SIG-M5 treated with dmso at 0.1 percent for 504 hours (cell line): ENCODE results near the gene OSBP2.

Source experiments
- DNase-seq: peaks from one replicate; lab custom pipeline; 2025; ENCODE audit not compliant: unreplicated experiment; lab: John Stamatoyannopoulos, UW

The OSBP2 gene, protein sequence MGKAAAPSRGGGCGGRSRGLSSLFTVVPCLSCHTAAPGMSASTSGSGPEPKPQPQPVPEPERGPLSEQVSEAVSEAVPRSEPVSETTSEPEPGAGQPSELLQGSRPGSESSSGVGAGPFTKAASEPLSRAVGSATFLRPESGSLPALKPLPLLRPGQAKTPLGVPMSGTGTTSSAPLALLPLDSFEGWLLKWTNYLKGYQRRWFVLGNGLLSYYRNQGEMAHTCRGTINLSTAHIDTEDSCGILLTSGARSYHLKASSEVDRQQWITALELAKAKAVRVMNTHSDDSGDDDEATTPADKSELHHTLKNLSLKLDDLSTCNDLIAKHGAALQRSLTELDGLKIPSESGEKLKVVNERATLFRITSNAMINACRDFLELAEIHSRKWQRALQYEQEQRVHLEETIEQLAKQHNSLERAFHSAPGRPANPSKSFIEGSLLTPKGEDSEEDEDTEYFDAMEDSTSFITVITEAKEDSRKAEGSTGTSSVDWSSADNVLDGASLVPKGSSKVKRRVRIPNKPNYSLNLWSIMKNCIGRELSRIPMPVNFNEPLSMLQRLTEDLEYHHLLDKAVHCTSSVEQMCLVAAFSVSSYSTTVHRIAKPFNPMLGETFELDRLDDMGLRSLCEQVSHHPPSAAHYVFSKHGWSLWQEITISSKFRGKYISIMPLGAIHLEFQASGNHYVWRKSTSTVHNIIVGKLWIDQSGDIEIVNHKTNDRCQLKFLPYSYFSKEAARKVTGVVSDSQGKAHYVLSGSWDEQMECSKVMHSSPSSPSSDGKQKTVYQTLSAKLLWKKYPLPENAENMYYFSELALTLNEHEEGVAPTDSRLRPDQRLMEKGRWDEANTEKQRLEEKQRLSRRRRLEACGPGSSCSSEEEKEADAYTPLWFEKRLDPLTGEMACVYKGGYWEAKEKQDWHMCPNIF

DNA sequence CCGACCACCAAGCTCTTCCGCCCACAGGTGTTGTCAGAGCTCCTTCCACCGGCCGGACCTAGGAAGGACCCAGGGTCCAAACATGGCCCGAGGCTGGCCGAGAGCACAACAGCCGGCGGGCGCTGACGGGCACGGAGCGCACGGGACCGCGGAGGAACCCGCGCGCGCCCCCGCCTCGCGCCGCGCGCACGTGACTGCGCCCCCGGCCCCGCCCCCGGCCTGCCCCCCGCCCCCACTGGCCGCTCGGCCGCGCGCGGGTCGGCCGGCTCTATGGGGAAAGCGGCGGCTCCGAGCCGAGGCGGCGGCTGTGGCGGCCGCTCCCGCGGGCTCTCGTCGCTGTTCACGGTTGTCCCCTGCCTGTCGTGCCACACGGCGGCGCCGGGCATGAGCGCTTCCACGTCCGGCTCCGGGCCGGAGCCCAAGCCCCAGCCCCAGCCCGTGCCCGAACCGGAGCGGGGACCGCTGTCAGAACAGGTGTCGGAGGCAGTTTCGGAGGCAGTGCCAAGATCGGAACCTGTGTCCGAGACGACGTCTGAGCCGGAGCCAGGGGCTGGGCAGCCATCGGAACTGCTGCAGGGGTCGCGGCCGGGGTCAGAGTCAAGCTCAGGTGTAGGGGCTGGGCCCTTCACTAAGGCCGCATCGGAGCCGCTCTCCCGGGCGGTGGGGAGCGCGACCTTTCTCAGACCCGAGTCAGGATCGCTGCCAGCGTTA is at the start of gene OSBP2:
OSBP2 (plus strand) TSS at position 235 of the 711 bp plus-strand sequence; CDS start at position 271, 36 bp downstream.
- no peak for DNase-seq

DNA sequence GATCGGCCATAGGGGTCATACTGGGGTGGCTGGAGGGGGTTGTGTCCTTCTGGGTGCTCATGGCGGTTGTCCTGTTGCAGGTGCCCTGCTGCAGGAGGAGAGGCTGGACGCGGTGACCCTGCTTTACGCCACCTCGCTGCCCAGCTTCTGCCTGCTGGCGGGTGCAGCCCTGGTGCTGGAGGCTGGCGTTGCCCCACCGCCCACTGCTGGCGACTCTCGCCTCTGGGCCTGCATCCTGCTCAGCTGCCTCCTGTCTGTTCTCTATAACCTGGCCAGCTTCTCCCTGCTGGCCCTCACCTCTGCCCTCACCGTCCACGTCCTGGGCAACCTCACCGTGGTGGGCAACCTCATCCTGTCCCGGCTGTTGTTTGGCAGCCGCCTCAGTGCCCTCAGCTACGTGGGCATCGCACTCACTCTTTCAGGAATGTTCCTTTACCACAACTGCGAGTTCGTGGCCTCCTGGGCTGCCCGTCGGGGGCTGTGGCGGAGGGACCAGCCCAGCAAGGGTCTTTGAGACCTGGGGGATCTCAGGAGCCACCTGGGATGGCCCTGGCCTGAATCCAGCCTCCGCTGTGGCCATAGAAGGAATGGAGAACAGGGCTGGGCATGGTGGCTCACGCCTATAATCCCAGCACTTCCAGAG is 48.0 kb upstream of the OSBP2 start:
- no peak for DNase-seq

DNA sequence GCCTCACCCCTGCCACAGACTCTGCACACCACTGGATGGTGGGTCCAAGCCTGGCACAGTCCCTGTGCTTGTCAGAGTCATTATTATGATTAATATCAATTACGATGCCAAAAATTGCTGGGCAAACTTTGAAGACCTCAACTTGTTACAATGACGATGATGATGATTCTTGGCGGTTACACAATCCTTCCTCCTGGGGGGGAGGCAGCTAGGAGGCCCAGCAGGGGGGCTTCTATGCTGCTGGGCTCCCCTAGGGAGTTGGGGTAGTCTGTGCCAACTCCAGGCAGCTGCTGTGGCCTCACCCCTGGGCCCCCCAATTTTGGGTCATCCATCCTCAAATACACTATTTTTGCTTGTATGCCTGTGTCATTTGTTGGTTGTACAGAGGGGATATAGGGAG is 47.1 kb upstream of the OSBP2 start:
- DNase-seq: no peak

DNA sequence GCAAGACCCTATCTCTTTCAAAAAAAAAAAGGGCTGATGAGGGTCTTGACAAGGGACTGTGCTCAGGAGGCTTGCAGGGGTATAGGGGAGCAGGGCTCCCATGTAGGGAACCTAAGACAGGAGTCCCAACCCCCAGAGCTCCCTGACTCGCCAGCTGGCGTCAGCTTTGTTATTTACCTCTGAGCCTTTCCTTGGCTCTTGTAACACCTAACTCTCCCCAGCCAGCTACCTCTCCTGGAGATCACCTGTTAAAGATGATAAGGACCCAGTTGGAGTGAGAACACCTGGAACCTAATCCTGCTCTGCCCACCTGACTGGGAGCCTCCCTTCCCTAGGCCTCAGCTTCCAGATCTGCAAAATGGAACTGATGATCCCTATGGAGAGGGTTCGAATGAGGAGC is 45.8 kb upstream of the OSBP2 start:
- DNase-seq: no peak

DNA sequence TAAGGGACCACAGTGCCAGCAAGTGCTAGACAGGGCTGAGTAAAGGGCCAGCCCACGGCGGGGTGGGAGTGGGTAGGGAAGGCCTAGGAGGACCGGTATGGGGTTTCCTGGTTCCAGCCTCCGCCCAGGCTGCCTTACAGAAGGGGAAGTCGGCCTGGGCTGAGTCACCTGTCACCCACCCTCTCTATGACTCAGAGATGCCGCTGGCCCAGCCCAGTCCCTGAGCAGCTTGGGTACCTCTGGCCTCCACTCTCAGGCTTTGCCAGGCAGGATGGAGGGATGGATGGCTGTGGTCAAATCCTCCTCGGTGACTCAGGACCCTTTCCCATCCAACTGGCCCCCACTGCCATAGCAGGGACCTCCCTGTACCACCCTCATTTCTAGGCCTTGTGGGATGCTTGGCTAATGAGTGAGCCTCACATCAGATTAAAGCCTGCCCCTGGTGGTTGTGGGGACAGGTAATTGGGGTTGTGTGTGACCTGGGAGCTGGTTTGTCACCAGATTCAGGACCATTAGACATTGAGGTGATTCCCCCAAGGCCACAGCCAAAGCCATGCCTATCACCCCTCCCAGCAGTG is 45.2 kb upstream of the OSBP2 start:
- peak; percentile 55 for DNase-seq

DNA sequence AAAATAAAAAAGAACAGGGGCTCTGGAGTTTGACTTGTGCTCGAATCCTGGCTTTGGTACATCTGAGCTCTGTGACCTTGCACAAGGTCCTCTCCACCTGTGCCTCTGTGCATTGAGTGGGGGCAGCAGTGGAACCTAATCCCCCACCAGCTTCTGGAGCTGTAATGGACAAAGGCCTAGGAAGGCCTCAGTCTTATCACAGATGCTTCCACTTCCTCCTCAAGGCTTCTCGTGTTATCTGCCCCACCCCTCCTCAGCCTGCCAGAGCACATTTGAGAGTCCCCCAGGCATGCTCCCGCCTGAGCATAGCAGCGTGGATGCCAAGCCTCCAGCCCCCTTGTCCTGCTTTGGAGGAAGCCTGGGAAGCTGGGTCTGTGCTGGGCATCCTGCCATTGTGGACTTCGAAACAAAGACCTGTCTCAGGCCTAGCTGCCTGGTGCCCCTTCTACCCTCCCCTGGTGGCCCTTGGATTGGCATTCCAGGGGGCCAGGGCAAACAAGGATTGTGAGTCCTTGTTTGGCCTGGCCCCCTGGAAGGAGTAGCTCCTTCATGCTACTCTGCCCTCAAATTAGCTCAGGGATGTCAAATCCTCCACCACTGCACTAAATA is 44.1 kb upstream of the OSBP2 start:
- no peak for DNase-seq

DNA sequence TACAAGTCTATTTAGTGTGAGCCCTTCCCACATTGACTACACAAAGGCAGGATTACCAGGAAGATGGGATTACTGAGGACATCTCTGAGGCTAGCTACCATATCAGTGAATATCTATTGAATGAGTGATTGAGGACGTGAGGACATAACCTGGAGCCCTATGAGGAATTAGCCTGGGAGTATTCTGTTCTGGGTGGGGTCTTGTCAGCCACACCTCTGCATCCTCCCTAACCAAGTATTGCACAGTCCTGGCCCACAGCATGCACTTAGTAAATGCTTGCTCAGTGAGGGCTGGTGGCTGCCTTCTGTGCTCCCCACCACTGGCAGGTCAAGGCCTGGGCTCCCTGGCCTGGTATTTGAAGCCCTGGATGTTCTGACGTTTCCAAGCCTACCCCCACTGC is 41.8 kb upstream of the OSBP2 start:
- DNase-seq: no peak

DNA sequence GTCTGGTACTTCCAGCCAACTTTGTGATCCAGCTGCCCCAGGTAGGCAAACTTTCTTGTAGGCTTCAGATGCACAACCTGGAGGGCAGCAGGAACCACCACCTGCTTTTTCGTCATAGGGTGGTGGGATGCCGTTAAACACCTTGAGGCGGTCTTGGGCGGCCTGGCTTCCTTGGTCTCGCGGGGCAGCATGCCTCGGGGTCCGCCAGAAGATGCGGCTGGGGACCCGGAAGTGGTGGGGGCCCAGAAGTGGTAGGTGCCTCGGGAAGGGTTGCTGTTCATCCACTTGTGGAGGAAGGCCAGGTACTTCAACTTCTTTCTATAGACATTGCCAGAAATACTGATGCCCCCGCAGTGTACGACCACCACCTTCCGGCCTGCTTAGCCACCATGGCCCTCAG is 40.3 kb upstream of the OSBP2 start:
- DNase-seq: no peak

DNA sequence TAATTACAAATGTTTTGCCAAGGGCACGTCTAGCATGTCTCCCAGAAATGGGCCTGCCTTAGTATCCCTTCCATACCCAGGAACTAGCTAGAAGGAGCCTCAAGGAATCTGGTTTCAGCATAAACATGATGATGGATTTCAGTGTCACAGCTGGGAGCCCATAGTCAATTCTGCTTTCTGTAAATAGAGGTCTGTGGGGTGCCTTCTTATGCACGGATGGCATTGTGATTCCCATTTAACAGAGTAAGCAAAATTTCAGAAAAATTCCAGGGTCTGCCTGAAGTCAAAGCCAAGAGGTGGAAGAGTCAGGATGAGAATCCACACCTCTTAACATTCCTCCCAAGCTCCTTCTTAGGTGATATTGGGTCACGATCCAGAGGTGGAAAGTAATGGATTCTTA is 39.1 kb upstream of the OSBP2 start:
- DNase-seq: no peak

DNA sequence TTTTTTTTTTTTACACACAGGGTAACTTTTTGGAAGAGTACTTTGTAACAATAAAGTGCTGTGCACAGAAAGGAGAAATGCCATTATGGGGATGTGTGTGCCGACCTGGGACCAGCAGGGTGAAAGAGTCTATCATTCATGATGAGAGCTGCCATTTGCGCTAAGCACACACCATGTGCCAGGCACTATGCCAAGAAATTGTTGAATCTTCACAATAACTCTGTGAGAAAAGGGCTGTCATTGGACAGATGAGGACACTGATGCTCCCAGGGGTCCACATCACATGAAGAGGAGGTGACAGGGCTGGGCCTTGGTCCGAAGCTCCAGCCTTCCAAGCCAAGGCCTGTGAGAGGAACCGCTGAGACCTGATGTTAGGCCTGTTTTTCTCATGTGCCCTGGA is 32.6 kb upstream of the OSBP2 start:
- no peak for DNase-seq

DNA sequence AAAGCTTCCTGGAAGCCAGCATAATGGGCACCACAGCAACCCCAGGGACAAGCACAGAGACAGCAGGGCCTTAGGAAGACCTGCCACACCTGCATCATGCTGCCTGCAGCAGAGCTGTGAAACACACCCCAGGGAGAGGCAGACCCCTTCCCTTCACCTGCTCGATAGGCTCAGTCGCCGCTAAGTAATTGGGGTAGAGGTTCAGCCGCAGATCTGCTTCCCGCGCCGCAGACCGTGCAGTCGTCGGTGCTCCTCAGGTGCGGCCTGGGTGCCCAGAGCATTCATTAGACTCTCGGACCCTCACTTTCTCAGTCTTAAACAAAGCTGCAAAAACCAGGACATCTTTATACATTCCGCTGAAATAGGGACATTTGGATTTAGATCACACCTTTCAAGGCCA is 29.9 kb upstream of the OSBP2 start:
- DNase-seq: no peak

DNA sequence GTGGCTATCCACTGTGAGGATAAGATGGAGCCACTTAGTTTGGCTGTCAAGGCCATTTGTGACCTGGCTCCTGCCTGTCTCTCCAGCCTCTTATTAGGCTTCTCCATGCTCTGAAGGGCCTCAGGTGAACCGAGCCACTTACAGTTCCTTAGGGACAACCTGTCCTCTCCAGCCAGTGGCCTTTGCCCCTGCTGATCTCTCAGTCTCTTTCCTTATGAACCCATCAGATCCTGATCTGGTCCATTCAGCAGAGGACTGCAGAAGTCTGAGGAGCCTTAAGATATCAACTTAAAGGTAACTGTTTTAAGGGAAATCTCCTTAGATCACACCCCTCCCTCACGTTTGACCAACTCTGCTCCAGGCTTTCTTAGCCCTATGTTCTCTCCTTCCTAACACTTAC is 29.4 kb upstream of the OSBP2 start:
- no peak for DNase-seq

DNA sequence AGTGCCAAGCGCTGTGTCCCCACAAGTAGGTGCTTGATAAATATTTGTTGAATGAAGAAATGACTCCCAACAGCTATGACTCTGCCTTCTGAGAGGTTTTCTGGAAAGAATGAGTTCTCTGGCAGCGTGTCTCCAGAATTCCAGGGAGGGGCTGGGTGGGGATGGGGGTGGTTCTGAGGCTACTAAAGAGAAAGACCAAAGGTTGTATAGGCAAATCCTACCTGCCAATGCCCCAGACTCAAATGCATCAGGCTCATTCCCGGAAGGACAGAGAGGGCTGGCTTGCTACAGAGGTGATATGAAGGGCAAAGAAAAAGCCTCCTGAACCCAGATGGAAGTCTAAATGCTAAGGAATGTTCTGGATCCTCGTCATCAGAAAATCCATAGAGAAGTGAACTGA is 28.9 kb upstream of the OSBP2 start:
- DNase-seq: no peak

DNA sequence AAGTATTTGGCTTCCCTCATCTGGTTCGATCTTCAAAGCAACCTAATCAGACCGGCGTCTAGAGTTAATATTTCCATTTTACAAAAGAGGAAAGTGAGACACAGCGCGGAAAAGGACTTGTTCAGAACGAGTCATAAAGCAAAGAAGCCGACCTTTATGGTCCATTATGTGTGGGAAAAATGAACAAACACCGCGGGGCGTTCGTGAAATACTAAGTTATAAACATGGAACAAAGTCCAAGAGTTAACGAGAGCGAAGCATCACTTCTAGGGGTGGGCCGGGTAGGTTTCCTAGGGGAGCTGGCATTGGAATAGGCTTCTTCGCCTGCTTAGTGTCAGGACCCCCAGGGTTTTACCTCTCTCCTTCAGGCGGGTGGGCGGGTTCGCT is 27.6 kb upstream of the OSBP2 start:
- DNase-seq: no peak

DNA sequence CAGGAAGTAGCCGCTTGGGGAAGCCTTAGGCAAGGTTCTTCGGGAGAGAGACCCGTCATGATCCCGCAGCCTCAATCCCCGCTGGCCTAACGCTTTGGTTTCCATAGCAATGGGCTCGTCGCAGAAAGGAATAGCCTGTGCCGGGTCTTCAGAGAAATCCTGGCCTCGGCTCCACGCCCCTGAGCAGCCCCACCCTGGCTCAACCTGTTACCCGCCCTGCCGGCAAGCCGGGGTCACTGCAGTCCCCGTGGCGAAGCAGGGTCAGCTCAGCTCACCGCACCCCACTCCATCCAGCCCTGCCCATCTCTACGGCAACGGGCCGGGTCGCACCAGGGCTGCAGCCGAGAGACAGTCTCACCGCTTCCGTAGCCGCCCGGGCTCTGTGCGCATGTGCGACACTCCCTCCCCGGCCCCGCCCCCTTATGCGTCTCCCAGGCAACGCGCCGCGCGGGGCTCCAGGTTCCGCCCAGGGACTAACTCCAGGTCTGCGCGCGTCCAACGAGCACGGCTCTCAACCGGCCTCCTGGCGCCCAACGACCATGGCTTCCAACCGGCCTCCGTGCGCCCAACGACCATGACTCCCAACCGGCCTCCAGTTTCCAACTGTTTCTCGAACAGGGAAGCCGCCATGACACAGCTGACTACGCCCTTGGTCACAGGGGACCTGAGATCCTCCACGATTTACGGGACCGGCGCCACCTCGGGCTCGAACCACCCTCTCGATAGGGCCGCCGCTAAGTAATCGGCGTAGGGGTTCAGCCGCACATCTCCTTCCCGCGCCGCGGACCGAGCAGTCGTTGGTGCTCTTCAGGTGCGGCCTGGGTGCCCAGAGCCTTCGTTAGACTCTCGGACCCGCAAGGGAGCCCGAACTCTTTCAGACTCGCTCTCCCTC is 26.9 kb upstream of the OSBP2 start, which contains the start of gene DUSP18:
DUSP18 (minus strand) TSS at position 382 of the 892 bp plus-strand sequence. CDS start 3,872 bp downstream, outside the sequence.
- DNase-seq: peak; percentile 71

DNA sequence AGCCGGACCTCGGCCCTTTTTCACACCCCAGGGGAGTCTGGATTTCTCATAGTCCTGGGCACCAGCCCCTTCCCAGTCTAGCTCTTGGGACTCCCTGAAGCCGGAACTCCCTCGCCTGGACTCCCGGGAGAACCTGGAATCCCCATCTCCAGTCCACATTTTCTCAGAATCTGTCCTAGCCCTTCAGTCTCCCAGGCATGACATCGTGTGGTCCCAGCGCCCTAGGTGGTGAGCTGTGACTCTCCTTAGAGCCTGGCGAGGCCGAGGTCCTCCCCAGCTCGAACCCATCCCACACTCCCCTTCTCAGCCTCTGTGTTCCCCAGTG is 26.3 kb upstream of the OSBP2 start:
- DNase-seq: no peak

DNA sequence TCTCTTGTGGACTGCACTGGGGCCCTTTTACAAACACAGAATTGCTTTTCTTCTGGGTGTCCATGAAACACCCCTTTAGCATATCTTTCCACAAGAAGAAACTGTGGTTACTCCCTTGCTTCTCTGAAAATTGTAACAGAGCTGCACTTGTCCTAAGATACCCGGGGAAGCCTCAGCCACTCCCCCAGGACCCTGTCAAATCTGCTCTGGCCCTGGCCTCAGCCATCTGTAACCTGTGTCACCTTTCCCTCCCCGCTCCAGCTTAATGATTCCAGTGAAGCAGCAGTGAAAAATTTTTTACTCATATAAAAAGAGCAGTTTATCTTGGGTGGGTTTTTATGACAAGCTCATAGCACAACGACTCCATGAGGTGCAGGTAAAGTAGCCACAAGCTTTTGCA is 23.6 kb upstream of the OSBP2 start:
- DNase-seq: no peak

DNA sequence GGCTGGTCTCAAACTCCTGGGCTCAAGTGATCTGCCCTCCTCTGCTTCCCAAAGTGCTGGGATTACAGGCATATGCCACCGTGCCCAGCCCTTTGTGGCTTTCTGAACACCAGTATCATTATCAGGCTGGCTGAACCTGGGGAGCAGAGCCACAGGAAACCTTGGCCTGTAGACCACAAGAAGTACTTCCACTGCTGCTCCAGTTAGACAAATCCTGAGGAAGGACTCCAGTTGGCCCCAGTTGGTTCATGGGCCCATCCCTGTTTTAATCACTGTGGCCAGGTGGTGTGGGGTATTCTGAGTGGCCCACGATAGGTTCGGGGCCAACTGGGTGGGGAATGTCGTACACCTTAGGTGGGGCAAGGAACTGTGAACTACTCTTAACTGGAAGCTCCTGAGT is 21.5 kb upstream of the OSBP2 start:
- DNase-seq: no peak

DNA sequence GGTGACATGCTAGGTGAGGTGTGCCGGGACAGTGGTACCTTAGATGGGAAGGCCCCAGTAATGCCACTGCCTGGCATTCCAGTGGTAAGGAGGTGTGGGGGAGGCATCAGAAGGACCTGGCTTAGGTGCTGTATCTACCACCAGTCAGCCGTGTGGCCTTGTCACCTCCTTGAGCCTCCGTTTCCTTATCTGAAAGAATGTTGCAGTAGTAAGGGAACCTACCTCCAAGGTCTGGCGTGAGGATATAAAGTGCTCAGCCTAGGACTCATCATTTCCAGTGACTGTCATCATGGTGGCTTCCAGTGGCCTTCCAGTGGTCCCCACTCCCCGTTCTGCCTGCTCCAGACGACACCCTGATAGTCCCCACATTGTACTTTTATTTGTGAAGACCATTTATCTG is 20.2 kb upstream of the OSBP2 start:
- DNase-seq: no peak
